Activated gamma-delta T cell (primary cell): ENCODE measurements around the gene MYMK.

ENCODE experiments used
- DNase-seq: peaks from one replicate; lab custom pipeline; 2025; lab: John Stamatoyannopoulos, UW

MYMK gene

DNA sequence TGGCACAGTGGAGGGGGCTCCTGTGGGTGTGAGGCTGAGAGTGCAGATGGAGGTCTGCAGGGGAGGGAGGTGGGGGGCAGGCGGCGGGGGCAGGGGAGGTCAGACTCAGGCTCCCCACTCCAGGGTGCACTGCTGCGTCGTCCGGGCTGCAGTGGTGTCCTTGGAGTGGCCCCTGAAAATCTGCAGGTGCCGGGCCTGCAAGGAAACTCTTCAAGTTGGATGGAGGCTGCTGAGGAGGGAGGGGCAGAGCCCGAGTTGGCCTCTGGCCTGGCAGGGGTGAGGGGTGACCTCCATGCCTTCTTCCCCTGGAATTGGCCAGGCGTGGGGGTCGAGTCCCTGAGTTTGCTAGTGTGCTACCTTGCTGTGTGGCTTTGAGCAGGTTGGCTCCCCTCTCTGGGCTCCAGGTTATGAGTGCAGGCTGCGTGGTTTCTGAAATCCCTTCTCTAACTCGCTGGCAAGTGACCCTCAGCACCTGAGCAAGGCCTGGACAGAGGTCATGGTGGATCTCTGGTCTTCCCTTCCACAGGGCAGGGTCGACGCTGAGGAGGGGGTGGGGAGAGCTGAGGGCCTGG lies 10.6 kb upstream of the MYMK start:
- DNase-seq: no peak

DNA sequence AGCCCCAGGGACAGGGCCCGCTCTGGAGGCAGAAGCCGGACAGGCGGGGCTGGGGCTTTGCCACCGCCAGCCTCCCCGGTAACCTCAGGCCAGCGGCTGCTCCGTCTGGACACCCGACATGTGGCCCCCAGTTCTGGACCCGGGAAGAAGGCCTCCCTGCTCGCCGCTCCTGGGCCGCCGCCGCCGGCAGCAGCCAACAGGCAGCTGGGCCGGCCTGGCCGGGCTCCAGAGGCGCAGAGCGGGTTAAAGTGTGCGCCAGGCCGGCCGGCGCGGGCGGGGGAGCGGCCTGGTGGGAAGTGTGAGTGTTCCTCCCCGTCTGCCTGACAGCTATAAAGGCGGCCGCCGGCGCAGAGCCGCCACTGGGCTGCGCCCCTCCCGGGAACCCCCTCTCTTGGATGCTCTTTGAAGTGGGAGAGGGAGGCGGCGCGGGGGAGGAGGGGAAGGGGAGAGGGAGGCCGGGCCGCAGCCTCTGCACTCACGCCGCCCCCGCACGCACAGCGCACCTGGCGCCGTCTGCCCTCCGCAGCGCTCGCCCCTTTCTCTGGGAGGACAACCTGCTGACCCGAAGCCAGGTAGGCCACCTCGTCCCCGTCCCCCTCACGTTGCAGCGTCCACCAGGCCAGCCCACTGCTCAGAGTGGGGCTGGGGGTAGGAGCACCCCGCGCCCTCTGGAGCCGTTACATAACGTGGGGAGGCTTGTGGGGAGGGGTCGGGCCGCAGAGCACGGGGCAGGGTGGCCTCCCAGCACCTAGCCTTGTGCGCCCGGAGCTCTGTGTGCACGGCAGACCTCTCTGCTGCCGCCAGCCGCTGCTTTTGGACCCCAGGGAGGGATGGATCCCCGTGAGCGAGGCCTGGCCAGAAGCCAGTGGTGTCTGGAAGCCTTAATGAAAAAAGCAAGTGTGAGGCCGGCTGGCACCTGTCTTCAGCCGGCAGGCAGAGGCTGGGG lies 9.9 kb upstream of the MYMK start, which contains the start of gene ADAMTSL2:
ADAMTSL2 (plus strand) TSS at position 359 of the 946 bp plus-strand sequence. CDS start 2,009 bp downstream, outside the sequence.
- no peak for DNase-seq

DNA sequence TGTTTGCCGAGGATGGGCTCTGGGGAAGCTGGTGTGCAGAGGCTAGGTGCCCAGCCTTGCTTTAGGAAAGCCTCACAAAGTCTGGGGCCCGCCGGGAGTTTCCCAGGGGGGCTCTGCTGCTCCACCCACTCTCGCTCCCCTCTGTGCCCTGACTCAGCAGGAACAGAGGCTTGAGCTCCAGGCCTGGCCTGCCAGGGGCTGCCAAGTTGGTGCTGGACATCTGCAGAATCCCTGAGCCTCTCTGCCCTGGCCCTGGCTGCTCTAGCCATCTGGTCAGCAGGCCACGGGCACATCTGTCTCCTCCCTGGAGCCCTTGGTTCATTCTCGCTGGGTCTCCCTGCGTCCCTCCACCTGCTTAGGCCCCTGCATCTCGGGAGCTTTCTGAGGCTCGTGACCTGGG lies 9.1 kb upstream of the MYMK start:
- no peak for DNase-seq

DNA sequence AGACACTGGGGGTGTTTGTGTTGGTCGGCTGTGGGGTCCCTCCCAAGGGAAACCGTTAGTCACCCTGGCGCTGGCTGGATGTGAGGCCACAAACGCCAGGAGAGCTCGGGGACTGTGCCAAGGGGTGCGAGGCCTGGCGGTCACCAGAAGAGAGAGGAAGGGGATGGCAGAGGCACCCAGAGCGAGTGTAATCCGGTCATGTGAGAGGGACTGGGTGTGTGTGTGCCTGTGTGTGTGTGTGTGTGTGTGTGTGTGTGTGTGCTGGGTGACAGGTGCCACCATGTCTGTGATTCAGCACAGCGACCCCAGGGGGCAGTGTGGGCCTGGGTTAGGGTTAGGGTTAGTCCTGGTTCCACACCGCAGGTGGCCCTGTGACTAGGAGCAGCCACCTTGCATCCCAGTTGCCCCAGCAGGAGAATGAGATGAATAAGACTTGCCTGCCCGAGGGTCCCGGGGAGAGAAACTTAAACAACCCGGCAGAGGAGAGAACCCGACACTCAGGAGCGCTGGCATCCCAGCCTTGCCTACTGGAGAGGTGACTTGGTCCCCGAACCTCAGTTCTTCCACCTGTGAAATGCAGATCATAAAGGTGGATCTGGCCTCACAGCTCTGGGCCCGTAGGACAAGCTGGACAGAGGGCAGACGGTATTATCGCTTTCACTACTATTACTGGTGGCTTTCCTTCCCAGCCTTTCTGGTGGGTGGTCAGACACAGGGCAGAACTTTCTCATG lies 8.3 kb upstream of the MYMK start:
- no peak for DNase-seq

DNA sequence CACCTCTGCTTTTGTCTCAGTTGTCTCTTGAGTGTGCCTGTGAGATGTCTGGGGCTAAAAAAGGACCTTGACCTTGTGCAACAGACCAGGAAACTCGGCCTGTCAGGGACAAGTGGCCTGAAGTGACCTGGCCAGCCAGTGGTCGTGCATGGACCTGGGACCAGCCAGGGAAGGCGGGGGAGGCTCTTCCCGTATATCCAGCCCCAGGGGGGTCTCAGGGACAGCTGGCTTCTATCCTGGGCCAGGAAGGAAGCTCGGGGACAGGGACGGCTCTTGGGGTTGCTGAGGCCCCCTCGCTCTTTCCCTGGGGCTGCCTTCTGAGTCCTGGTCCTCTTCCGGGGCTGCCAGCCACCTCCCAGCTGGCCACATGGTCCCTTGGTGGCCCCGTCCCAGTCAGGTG lies 6.5 kb upstream of the MYMK start:
- no peak for DNase-seq

DNA sequence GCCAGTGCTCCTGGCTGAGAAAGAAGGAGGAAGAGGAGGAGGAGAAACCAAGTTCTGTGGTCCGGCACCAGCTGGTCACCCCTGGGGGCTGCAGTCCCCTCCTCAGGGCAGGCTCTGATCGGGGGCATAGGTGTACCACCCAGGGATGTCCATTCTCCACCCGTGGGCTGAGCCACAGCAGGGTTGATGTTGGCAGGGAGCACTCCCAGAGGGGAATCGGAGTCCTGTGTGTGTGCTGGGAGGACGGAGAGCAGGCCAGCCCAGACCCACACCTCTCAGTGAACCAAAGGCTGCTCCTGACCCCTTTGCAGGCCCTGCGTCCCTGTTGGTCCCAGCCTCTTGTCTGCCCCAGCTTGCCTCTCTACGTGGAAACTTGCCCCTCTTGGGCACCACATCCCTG lies 5.1 kb upstream of the MYMK start:
- DNase-seq: no peak

DNA sequence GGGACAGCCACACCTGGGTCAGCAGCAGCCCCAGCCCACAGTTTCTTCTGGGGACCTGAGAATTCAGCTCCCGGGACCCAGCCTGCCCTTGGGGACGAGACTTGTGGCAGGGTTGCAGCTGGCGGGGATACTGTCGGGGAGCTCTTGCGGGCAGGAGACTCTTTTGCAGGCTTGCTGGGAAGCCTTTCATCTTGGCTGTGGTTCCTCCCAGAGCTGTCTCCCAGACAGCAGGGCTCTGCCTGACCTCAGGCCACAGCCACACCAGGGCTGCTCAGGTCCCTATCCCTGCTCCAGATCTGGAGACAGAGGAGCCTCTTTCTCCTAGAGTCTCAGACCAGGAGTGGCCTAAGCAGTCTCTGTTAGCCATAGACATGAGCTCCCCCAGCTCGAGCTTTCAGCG lies 4.7 kb upstream of the MYMK start:
- DNase-seq: no peak

DNA sequence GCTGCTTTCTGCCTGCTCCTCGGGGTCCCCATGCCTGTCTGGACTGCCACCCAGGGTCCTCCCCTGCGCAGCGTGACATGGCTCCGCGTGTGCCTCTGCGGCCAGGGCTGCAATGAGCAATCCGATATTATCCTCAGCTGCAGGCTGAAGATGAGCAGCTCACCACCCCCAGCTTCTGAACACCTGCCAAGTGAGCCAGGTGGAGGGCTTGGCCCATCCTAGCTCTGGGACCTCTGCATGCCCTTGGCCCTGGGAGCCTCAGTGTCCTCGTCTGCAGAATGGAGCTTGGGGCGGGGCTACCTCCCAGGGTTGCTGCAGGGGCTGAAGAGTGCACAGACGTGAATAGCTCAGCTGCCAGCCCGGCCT lies 4.1 kb upstream of the MYMK start:
- no peak for DNase-seq

DNA sequence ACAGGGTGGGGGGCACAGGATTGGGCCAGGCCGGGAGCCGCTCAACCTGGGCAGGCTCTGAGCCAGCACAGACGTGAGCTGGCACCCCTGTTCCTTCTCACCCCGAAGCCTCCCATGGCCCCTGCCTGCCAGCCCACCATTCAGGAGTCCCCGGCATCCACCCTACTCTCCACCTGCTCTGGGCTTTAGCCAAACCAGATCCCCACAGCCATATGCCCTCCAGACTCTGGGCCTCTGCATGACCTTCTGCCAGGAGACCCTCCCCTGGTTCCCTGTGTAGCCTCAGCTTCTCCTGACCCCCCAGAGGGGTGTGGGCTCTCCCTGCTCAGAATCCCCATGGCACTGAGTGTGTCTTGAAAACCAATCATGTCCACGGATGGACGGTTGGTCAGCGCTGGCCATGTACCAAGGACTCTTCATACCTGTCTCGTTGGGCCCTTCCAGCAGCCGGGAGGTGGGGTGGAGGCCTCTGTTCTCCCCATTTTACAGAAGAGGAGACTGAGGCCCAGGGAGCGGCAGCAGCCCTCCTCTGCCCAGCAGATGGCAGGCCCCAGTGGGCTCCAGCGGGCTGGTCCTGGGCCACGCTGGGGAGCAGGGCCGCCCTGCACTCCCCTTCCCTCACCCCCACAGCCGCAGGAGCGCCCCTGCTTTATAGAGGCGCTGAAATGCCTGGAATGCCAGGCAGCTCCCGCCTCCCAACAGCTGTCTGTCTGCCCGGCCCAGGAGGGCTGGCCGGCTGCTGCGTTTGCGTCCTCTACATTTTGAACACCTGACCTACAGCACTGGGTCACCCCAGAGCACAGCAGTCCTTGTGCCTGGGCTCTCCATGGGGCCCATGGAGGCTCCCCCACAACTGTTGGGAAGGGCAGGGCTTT lies 3.5 kb upstream of the MYMK start:
- DNase-seq: no peak

DNA sequence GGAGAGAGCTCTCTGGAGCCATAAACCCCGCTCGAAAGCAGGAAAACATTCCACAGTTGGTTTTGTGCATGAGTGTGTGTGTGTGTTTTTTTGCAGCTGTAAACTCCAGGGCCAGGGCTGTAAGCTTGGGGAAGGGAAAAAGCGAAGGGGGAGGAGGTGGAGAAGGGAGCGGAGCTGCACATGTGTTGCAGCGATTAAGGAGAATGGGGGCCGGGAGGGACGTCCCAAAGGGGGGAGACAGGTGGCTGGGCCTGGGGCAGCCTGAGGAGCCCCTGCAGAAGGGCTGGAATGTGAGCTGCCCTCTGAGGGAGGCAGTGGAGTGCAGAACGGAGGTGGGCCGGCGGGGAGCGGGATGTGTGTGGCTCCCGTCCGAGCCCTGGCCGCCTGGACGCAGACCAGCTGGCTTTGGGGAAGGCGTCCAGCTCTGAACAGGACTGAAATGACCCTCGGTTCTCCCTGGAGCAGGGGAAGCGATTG lies 2.7 kb upstream of the MYMK start:
- no peak for DNase-seq

DNA sequence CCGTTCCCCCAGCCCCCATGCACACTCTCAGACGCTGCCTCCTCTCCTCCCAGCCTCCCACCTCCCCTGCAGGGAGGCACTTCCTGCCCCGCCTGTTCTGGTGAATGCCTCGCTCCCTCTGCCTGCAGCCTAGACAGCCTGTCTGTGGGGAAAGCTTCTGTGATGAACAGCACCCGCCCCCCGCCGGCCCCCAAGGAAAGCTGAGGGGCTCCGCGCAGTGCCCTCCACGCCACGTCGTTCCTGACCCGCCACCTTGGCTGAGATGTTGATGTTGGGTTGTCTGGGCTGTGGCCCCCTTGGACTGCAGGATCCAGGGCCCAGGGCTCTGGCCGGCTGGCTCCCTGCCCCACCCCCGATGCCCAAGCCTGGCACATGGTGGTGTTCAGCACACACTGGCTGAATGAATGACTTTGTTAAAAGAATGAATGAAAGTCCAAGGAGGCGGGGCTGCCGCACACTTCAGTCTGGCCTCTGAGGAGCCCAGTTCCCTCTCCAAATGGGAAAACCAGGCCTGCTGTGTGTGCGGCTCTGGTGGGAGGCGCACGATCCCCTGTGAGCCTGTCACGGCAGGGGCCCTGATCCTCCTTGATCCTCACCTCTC lies 2.1 kb upstream of the MYMK start:
- DNase-seq: no peak

DNA sequence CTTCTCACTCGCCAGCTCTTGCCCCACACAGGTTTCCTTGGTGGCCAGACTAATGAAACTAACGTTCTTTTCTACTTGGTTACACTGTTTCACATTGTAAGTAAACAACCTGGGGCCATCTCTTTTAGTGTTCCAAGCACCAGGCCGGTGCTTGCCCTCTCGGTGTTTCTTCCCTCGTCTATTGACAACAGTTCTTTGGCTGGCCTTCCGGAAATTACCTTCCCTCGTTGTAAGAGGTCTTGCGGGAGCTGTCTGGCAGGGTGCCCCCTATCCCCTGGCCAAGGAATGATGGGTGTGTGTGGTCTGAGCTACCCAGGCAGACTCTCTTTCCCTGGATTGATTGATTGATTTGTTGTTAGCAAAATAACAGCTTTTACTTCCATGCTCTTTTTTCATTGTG lies 918 bp upstream of the MYMK start:
- DNase-seq: no peak

DNA sequence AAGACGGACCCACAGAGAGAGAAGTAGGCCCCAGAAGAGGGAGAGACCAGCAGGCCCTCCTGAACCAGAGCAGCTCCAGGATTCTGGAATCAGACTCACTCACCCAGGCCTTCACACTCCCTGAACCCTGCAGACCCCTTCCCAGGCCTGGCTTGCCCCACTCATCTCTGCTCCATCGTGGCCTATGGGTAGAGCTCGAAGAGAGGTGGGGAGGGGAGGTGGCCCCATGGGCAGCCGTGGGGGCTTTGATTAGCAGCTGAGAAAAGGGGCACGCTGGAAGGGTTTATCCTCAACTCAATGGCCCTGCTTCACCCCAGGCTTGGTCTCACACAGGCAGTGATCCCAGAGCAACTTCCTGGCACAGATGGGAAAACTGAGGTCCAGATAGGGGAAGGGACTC lies 613 bp downstream of the MYMK start:
- no peak for DNase-seq

DNA sequence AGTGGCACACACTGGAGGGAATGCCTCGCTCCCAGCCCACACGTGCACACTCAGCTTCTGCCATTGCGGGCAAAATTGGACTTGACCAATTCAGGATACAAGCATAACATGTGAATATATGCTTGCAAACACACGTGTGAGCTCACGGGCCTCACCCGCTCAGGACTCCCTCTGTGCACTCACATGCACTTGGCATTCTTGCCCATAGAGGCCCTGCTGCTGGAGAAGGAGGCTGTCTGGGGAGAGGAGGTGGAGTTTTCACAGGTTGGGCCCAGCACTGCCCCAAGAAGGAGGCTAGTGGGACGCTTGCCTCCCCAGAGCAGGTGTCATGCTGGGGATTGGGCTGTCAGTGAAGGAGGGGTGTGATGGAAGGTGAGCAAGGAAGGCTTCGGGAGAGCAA lies 1.7 kb downstream of the MYMK start:
- no peak for DNase-seq

DNA sequence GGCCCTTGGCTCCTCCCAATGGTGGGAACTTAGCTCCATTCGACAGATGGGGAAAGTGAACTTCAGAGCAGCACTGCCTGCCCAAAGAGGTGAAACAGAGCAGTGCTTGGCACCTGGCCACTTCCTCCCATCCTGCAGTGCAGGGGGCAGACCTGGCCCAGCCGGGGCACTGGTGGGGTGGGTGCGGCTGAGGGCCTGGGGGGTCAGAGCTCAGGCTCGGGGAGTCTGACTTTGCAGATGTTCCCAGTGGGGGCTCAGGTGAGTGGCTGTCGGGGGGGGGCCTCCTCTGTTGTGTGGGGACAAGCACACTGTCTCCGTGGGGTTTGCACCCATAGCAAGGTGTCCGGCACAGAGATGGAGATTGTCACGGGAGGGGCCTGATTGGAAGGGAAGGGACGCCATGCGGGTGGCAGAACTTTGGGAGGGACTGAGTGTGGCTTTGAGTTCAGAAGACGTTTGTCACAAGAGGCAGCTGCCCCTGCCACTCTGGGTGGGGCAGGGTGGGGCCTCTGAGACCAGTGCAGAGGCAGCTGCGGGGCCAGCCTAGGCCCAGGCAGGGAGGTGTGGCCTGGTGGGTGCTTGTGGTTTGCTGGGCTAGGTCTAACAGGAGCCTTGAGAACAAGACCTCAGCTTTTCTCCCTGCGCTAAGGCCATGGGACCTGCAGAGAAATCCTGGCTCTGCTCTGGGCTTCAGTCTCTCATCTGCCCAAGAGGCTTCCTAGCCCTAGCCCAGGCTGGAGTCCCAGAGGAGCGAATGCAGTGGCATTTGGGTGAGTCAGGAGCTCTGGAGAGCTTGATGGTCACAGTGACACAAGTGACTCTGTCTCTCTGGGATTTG lies 2.5 kb downstream of the MYMK start:
- no peak for DNase-seq

DNA sequence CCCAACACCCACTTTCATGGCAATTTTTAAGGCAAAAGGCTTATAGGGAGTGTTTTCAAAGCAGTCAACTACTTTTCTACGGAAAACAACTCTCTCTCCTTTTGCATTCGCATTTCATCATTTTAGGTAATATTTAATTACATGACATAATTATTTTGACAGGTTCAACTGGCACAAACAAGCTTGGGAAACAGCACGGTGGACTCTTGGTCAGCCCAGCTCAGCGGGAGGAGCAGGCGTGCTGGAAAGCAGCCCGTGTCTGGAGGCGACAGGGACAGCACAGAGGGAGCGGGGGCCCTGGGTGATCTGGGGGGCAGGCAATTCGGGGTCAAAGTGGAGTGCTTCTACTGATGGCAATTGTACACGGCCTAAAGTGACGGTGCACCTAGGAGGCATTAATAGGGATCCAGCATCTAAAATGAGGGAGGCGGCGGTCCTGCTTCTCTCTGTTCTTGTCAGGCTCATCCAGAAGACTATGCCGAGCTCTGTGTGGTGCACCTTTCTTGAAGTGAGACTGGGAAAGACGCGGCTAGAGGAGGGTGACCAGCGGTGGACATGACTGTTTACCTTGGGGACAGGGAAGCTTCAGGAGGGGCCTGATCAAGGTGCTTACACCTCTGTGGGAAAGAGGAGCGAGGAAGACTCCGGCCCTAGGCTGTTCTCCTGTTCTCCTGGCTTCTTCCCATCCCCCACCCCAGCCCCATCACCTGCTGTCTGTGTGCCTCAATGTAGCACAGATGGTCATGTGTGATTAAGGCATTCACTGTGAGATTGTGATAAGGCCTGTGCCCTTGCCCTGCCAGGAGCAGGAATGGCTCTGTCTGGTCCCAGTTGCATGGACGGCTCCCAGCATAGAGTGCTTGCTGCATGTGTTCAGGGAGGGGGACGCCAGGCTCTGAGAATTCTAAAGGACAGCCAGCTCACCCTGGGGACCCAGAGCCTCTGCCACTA lies 3.4 kb downstream of the MYMK start:
- DNase-seq: no peak

DNA sequence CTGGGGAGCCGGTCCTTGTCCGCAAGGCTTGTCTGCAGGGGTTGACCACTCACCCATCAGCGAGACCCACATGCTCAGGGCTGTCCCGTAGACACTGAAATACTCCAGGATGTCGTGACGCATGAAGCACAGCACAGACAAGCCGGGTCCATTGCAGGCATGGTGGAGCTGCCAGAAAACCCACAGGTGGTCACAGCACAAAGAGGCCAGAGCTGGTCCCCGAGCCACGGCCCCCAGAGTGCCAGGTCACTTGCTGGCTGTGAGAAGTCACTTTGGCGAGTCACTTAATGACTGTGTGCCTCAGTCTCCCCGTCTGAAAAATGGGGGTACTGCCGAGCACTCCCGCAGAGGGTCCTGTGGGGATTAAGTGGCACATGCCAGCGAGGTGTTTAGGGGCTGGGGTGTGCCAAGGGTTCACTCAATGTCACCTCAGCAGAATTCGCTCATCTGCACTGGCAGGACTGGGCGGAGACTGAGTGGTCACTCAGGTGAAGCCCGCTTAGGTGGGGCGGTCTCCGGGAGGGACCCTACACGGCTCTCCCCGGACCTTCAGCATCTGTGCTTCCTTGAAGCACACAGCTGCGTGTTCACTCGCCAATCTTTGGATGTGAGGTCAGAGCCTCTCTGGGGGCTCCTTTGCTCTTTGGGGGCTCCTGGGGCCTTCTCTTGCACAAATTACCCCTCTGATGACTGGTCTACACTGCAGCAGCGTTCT lies 4.5 kb downstream of the MYMK start:
- no peak for DNase-seq

DNA sequence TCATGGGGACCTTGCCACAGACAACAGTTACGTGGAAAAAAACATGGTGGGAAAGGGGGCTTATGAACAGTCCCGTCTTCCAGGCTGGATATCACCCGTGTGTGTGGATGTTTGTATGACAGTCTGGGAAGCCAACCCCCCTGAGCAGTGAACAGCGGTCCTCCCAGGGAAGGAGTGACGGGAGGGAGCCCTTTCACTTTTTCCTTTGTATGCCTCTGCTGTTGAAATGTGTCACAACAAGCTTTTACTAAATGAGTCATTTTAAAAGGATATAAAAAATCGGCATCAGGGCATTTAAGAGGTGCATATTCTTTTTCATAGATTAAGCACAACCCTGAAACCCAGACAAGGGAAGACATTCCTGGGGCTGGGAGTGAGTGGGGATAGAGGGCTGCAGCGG lies 5.1 kb downstream of the MYMK start:
- DNase-seq: no peak
